Non-pigmented ciliary epithelial cell (primary cell): ENCODE data around the gene TEAD4.
A peak's percentile ranks its signal among the peaks of the same experiment; 100 is the strongest.

Source experiments
- DNase-seq: peaks from one replicate; pipeline ENCODE4 v3.0.0-alpha.2; 2010; ENCODE audit warnings: low read depth

TEAD4 gene

DNA sequence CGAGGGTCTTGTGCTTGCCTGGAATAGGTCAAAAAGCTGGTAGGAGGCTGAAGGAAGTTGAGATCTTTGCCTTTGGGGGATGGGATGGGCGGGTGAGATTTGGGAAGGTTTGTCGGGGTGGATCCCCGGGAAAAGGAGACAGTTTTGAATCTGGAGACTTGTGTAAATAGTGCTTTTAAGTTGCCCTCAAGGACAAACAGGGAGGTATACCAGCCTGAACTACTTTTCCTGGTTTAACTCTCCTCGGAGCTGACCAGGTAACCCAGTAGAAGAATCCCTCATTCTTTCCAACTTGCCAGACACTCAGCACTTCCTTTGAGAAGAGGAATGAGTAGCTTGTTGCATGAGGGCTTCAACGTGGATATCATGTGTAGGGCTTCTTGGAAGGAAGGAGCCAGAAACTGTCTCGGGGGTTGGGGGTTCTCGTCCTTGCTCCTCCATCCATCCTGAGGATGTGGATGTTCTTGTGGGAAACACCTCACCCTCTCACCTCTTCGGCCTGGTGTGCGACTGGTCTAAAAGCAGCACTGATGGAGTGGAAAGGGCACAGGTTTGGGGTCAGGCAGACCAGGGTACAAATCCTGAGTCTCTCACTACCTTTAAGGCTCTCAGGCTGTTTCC, 1.9 kb downstream of the TEAD4 start:
- no peak for DNase-seq

DNA sequence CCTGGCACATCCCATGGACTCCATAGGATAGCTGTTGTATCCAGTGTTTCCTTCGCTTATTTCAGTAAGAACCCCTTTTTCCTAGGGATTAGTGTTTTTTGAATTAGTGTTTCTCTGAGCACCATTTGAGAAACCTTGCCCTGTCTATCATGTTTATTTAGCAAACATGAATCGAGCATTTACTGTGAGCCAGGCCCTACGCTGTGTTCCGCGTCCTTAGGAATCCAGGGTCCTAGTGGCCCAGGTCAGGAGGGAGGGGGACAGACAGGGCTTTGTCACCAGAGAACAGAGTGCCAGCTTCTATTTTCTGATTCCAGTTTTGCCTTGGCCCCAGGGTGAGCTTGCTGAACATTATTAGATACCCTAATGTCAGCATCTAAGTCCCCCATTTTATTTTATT, 2.5 kb downstream of the TEAD4 start:
- no peak for DNase-seq

DNA sequence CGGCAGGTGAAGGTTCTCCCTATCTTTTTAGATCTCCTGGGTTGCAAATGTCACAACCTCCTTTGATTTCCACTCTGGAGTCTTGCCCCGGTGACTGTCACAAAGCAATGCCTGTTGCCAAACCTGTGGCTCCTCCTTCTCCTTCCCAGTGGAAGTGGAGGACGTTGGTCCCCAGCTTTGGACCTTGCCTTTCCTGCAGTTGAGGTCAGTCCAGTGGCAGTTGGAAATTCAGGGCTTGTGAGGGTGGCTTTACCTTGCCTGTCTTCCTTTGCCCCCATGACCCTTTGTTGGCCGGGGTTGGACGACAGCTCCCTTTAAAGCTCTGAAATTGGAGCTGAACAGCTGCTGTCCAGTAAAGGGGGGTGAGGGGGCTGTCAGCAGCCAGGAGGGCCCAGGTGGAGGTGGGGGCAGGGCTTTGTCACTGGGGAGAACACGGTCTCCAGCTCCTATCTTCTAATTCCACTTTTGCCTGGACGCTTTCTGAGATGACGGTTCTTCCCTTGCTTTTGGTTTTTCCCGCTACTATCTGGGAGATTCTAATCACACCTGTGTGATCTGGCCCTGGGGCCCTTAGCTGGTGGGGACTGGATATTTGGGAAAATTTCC, 4.1 kb downstream of the TEAD4 start:
- no peak for DNase-seq

DNA sequence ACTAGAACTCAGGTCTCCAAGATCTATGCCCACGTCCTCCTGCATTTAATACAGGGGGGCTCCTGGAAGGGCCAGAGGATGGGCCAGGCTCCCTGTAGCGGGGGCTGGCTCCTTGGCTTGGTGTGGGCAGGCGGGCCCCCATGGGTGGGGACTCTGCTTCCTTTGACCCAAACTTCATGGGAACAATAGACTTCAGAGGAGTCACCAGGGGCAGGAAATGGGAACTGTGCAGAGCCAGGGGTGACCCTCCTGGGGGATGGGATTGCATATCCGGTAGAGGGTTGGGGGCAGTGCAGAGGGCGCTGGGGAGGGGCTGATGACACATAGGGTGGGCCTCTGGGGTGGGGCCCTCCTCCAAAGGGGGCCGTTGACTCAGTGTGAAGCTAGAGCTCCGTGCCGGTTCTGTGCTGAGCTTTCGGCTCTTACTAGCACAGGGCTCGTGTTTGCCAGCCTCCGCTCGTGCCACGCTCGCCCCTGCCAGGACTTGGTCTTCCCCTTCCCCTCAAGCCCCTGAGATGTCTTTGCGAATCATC, 4.6 kb downstream of the TEAD4 start:
- no peak for DNase-seq

DNA sequence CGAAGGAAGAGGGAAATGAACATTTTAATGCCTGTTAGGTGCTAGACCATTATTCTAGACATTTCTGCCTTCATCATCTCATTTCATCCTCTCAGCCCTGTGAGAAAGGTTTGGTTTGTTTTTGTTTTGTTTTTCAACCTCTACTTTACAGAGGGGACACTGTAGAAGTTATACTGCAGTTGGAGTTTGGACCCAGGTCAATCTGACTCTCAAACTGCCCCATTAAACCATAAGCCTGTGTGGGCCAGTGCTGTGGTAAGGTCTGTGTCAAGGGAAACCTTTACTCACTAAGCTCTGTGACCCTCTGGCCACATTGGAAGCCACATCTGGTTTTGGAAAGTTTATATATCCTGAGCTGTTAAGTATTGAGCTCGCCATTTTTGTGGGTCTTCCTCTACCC, 8.5 kb downstream of the TEAD4 start:
- no peak for DNase-seq

DNA sequence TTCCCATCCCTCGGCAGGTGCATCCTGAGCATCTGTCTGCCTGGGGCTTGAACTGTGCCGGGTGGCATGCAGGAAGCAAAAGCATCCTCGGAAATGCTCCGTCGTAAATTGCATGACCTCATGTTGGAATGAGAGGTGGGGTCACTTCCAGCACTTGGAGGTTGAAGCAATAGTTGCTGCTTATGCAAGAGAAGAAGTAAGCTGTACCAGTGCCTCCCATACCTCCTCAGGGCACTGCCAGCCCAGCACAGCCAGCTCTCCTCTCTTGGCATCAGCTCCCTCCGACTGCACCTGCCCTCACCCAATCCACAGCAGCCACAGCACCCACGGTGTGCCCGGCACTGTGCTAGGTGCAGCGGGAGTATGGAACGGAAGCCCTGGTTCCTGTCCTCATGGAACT, 11.5 kb downstream of the TEAD4 start:
- no peak for DNase-seq

DNA sequence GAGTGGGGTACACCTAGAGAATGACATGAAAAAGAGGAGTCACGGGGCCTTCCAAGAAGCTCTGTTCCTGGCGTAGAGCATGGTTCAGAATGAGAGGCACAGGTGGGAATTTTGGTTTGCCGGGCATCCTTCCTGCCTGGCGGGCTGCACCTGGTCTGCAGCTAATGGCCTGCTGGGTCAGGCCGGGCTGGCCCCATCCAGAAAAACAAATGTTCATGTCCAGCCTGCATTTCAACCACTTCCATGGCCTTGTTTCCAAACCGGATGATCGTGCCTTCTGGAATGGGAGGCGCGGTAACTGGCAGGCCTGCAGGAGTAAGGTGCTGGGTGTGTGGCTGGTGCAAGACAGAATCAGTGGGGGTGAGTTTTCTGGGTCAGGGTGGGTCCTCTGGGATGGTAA, 14.4 kb downstream of the TEAD4 start:
- no peak for DNase-seq

DNA sequence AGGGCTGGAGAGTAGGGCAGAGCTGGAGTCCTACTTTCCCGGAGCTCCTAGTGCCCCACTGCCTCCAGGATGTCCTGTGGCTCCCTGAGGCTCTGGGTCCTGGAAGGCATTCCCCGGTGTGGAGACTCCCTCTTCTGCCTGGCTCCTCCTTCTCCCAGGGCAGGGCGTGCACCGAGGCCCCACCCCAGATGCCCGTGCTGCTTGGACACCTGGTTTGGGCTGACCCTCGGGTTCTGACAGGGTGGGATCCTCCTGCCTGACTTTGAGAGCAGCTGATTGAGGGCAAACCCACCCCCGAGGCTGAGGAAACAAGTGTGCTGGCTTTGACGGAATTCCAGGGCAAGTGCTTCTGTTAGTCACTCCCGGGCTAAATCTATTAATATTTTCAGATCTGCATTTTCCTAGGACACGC, 15.4 kb downstream of the TEAD4 start:
- DNase-seq = no peak

DNA sequence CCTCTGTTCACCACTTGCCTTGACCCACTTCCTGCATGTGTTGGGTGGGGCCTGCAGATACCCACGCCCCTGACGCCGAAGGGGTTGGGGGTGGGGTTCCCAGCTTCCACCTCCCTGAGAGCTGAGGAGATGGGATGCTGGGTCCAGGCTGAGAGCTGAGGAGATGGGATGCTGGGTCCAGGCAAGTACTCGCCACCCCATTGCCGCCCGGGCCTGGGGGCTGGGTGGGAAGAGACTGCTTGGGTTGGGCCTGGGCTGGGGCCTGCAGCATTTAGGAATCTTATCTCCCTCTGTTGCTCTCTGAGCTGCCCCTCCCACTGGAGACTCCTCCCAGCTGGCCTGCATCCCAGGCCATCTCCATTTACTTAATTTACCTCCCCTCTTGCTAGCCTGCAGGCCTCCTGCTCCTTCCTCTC, 17.4 kb downstream of the TEAD4 start:
- no peak for DNase-seq

DNA sequence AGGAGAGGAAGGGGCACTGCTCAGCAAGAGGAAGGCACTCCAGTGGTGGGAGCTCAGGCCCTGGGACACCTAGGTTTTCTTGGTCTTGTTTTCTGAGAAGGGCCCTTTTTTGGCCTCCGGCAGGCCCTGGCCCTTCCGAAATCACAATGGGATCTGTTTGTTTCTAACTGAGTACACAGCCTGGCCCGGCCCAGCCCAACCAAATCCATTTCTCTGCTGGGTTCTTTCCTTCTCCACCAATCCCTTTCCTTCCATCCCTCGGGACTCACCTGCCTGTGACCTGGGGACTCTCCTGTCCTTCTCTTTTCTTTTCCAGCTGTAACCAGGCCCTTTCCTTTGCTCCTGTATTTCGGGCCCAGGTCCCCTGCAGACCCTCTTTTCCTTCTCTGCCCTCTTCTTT, 18.6 kb downstream of the TEAD4 start:
- DNase-seq = no peak

DNA sequence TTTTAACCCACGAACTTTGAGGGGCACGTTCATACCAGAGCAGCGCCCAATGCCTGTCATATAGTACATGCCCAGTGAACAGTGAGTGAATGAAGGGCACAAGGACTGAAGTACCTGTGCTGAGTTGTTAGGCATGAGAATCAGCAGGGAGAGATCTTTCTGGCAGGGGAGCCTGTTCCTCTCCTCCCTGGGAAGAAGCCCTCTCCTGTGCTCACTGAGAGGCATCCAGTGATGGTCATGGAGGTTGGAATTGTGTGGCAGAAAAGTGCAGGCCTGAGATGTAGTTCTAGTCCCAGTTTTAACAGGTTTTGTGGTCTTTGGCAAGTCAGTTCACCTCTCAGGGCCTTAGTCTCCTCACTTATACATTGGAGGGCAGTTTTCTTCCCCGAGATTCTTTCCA, 20.6 kb downstream of the TEAD4 start:
- DNase-seq = no peak

DNA sequence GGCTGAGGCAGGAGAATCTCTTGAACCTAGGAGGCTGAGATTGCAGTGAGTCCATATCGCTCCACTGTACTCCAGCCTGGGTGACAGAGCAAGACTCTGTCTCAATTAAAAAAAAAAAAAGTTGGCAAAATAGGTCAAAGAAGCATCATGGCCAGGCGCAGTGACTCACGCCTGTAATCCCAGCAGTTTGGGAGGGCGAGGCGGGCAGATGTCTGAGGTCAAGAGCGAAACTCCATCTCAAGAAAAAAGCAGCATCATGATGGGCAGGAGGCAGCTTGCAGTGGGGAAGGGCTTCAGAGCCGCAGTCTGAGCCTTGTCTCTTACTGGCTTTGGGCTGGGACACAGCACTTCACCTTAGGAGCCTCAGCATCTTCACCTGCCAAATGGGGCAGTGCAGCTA, 21.4 kb downstream of the TEAD4 start:
- DNase-seq = no peak

DNA sequence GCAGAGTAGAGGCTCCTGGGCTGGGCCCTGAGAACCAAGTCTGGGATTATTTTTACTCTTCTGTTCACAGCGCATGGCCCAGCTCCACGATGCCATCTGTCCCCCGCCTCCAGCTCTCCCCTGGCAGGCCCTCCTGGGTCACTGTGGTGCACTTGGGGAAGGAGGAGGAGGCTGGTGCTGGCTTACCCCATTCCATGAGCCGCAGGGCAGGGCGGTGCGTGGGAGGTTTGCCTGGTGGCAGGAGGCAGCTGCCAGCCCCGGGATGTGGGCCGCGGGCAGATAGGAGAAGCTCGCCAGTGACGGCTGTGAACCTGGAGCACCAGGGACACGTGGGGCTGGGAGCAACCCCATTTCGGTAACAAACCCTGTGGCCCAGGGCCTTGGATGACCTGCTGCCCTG, 23.2 kb downstream of the TEAD4 start:
- DNase-seq = no peak

DNA sequence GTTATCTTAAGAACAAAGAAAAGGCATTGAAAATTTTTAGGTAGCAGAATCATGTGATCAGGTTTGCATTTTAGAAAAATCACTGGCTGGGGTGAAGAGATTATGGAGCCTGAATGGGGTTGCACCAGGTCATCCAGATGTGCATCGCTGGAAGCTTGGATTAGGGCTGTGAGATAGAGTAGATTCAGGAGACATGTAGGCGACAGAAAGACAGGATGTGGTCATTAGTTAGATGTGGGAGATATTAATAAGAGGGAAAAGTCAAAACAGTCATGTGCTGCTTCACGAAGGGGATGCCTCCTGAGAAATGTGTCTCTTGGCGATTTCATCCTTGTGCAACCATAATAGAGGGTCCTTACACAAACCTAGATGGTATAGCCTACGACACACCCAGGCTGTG, 25.1 kb downstream of the TEAD4 start:
- no peak for DNase-seq

DNA sequence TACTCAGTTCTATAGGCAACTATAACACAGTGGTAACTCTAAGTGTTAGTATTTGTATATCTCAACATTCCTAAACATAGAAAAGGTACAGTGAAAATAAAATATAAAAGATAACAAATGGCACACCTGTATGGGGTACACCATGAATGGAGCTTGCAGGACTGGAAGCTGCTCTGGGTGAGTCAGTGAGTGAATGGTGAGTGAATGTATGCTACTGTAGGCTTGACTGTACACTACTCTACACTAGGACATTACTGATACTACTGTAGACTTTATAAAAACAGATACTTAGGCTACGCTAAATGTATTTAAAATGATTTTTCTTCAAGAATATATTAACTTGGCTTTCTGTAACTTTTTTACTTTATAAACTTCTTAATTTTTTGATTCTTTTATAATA, 25.5 kb downstream of the TEAD4 start:
- DNase-seq = no peak

DNA sequence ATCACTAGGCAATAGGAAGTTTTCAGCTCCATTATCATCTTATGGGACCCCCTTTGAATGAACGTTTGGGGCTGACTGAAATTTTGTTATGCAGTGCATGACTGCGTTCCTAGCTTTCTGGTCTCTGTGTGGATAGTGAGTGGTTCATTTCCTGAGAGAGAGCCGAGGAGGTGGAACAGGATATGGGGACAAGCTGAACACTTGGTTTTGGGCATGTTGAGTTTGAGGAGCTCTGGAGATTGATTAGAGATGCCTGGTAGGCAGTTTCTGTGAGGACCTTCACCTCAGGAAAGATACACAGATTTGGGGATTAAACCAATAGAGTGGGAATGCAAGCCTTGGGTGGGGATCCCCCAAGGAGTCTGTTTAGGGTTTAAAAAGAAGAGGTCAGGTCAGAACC, 27.7 kb downstream of the TEAD4 start:
- no peak for DNase-seq

DNA sequence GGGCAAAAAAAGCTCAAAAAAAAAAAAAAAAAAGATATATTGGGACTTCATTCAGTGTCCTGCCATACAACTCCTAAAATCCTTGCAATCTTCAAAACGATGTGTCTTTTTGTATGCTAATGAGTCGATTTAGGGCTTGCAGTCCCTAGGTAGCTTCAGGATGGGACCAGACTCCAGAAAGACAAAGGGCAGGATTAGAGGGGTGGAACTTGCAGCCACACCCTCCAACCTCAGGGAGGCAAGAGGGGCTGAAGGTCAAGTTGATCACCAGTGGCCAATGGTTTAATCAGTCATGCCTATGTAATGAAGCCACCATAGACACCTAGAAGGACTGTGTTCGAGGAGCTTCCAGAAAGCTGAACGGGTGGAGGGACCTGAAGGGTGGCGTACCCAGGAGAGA, 29.3 kb downstream of the TEAD4 start:
- DNase-seq = no peak

DNA sequence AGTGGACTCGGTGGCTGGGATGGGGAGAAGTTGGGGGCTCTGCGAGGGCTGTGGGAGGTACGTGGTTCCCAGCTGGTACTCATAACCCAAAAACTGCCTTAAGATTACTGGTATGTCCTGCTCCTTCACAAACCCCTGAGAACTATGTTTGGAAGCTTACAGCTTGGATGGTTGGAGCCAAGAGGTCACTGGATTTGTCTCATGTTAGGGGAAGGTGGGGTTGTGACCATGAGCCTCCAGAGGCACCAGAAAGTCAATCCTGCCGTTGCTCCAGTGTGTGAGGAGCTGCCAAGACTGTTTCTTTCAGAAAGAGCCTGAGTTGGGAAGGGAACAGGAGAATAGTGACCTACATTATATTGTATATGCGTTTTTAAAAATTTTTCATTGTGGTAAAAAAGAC, 33.5 kb downstream of the TEAD4 start:
- no peak for DNase-seq

DNA sequence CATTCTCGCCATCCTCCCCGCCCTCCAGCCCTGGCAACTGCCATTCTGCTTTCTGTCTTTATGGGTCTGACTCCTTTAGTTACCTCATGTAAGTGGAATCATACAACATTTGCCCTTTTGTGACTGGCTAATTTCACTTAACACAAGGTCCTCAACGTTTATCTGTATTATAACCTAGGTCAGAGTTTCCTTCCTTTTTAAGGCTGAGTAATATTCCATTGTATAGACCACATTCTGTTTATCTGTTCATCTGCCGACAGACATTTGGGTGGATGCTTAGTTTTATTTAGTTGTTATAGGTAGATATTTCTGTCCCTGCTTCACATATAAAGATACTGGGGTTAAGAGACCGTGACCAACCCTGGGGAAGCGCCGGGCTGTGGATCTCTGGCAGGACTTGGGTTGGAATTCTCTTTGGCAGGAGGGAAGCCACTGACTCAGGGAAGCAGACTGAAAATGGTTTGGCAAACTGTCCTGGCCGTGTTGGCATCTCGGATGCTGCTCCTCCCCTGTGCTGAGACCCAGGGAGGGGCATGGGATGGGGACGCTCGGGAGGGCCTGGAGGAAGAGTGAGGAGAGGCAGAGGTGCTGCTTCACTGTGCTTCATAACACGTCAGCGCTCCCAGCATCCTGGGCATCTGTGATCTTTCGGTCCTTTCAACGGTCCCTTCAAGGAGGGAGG, 38.9 kb downstream of the TEAD4 start:
- no peak for DNase-seq

DNA sequence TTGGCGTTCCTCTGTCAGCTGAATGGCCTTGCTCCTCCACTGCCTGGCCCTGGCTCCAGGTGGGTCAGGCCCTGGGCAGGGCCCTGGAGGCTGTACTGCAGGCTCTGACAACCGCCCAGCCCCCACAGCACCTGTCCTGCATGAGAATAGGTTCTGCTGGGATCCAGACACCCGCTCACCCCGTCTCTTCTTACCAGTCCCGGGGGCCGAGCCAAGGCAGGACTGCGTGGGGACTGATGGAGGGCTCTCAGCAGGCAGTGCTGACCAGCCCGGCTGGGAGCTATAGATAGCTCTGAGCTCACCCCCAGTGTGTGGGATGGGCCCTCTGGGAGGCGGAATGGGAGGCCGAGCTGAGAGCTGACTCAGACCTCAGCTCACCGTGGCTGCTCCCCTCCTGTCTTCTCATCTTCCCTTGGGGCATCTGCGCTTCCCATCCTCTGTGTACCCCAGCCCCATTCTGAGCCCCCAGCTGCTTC, 39.6 kb downstream of the TEAD4 start:
- peak; percentile 71 for DNase-seq

DNA sequence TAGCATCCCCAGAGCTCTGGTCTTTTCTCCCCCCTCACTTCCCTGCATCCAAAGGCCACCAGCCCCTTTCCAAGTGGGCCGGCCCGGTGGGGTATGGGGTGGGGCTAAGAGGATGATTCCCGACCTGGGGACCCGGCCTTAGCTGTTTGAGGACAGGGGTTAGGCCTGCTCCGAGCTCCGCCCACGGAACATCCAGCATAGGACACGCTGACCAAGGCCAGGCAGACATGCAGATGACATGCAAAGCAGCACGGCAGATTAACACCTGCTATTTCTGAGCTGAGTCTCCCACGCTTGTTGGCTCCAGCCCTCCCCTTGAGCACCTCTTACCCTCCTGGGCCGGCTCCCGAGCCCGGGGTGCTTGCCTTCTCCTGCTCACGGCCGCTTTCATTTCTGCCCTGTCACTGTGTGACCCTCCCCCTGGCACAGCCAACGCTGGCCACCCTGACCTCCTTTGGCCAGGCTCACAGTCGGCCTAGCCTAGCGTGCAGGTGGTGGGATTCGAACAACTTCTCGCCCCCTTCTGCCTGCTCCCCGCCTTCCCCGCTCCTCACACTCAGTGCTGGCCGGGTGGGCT, 40.2 kb downstream of the TEAD4 start:
- no peak for DNase-seq

DNA sequence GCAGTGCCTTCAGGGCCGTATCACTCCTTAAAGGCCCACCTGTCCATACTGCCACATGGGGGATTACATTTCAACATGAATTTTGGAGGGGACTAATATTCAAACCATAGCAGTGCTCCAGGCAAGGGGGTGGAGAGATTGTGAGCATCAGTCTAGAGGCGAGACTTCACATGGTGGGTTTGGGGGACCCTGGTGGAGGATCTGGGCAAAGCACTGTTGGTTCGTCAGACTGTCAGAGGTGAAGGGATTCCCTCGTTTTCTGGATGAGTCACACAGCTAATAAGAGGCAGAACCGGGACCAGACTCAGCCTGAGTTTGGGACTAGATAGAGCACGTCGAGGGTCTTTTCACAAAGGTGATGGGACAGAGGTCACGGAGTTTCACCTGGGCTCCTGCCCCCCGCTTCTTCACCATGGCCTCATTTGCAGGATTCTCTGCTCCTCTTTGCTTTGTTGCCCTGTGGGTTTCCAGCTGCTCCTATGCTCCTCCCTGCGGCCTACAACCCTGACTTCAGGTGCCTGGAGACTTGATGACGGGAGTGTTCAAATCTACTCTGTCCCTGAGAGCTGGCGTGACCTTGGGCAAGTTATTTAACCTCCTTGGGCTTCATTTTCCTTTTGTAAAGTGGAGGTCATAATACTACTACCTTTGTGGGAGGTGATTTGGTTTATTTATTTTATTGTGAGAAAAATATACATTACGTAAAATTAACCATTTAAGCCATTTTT, 41.5 kb downstream of the TEAD4 start:
- DNase-seq = no peak
